OCI-LY3 (cell line): ENCODE data around the gene PLP2.

Experiments
- H2AFZ ChIP-seq: fragments of 200-600, 300-600 bp; shearing (Covaris generic); 2 replicates; pipeline ENCODE4 v1.6.0; 2014; ENCODE audit warnings: antibody characterized with exemption, low read depth, low read length
- H3K27ac ChIP-seq: fragments of 200-600, 300-600 bp; sonication (generic); 2 replicates; pipeline ENCODE4 v1.5.1; 2014; ENCODE audit warnings: mild to moderate bottlenecking, low read length, moderate library complexity, mixed read lengths
- H3K27me3 ChIP-seq: fragments of 200-600, 300-600 bp; sonication (generic); 2 replicates; pipeline ENCODE4 v1.6.1; 2014; ENCODE audit warnings: low read depth, low read length, mixed read lengths
- H3K36me3 ChIP-seq: fragments of 200-600, 300-600 bp; sonication (generic); replicated peaks from 2 replicates; pipeline ENCODE3; 2014; ENCODE audit warnings: low read depth, low read length, mixed read lengths
- H3K4me1 ChIP-seq: fragments of 300-600, 200-600 bp; sonication (generic); 2 replicates; pipeline ENCODE4 v1.6.1; 2014; ENCODE audit warnings: low read length, mixed read lengths
- H3K4me2 ChIP-seq: fragments of 200-600, 300-600 bp; sonication (generic); 2 replicates; pipeline ENCODE4 v1.6.1; 2014; ENCODE audit warnings: low read length, mixed read lengths
- H3K4me3 ChIP-seq: fragments of 300-600, 200-600 bp; sonication (generic); 2 replicates; pipeline ENCODE4 v1.5.1; 2014; ENCODE audit warnings: antibody characterized with exemption, mild to moderate bottlenecking, low read length, moderate library complexity
- H3K79me2 ChIP-seq: fragments of 300-600, 200-600 bp; shearing (Covaris generic); 2 replicates; pipeline ENCODE4 v1.6.1; 2014; ENCODE audit warnings: mild to moderate bottlenecking, low read length, mixed read lengths
- H3K9ac ChIP-seq: fragments of 300-600, 200-600 bp; shearing (Covaris generic); 2 replicates; pipeline ENCODE4 v1.6.0; 2014; ENCODE audit warnings: mild to moderate bottlenecking, low read length, moderate library complexity
- H3K9me3 ChIP-seq: fragments of 200-600, 300-600 bp; shearing (Covaris generic); 2 replicates; pipeline ENCODE4 v1.6.1; 2014; ENCODE audit warnings: low read length, mixed read lengths; ENCODE audit not compliant: insufficient read depth
- H4K20me1 ChIP-seq: fragments of 200-600, 300-600 bp; sonication (generic); 2 replicates; pipeline ENCODE4 v1.6.1; 2016; ENCODE audit warnings: low read length, mixed read lengths; ENCODE audit not compliant: insufficient read depth
- EZH2phosphoT487 ChIP-seq: fragments of 200-600 bp; shearing (Covaris generic); IDR thresholded peaks from 2 replicates; pipeline ENCODE4 v1.6.1; 2018; ENCODE audit warnings: antibody characterized with exemption, mixed run types, low read depth
- TF ChIP-seq, protein P1 (sequence below): fragments of 200-600, 300-600 bp; sonication (generic); IDR thresholded peaks from 2 replicates; pipeline ENCODE4 v1.5.1; 2014; ENCODE audit warnings: antibody characterized with exemption, low read length, low read depth

PLP2 gene

DNA sequence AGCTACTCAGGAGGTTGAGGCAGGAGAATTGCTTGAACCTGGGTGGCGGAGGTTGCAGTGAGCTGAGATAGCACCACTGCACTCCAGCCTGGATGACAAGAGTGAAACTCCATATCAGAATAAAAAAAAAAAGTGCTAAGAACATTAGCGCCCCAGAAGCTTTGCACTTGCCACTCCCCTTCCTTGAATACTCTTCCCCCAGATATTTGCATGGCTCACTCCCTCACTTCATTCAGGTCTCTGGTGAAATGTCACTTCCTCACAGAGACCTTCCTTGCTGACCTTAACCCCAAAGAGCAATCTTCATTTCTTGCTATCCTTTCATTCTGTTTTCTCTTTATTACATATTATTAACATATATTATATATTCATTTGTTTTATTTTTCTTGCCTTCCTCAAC lies 50.2 kb downstream of the PLP2 start:
- Histone ChIP-seq H3K27me3 (no peaks in the 10 kb centered on the region), H2AFZ (no peak overlapping the region), H3K79me2 (no peaks in the 10 kb centered on the region), H3K4me1 (peaks cover 7% of the 10 kb centered on the region), H4K20me1 (no peaks in the 10 kb centered on the region), H3K9me3 (no peaks in the 10 kb centered on the region), H3K4me3 (no peak overlapping the region), H3K27ac (no peak overlapping the region), H3K36me3 (no peaks in the 10 kb centered on the region), H3K4me2 (no peak overlapping the region), H3K9ac (no peak overlapping the region)
- TF ChIP-seq EZH2phosphoT487 = no peak
- TF ChIP-seq, protein P1, sequence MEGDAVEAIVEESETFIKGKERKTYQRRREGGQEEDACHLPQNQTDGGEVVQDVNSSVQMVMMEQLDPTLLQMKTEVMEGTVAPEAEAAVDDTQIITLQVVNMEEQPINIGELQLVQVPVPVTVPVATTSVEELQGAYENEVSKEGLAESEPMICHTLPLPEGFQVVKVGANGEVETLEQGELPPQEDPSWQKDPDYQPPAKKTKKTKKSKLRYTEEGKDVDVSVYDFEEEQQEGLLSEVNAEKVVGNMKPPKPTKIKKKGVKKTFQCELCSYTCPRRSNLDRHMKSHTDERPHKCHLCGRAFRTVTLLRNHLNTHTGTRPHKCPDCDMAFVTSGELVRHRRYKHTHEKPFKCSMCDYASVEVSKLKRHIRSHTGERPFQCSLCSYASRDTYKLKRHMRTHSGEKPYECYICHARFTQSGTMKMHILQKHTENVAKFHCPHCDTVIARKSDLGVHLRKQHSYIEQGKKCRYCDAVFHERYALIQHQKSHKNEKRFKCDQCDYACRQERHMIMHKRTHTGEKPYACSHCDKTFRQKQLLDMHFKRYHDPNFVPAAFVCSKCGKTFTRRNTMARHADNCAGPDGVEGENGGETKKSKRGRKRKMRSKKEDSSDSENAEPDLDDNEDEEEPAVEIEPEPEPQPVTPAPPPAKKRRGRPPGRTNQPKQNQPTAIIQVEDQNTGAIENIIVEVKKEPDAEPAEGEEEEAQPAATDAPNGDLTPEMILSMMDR = no peak
